ENCODE data around the gene ZFYVE28.

ZFYVE28 gene

GRCh38 chr4:2256156-2256731 lies 162.2 kb downstream of the ZFYVE28 start:
- peak overlapping the region; percentile 76 for H3K4me2 ChIP-seq (ENCODE audit: low read length)
- peak overlapping the region; percentile 53 for H3K9ac ChIP-seq (ENCODE audit: low read depth, low read length)
- H3K4me1 ChIP-seq (ENCODE audit: control insufficient read depth, insufficient read depth, low read length): peaks cover 57% of the 10 kb centered on the region
- H3K4me3 ChIP-seq (ENCODE audit: low read length): peak overlapping the region; percentile 55
- no peaks in the 10 kb centered on the region for H3K9me3 ChIP-seq (replicated peaks; ENCODE audit: low read length)
- H3K36me3 ChIP-seq (ENCODE audit: insufficient read depth, low read length): peaks cover 74% of the 10 kb centered on the region
- H3K27me3 ChIP-seq (ENCODE audit: control insufficient read depth, insufficient read depth, low read length): no peaks in the 10 kb centered on the region

GRCh38 chr4:2255501-2256155 lies 162.8 kb downstream of the ZFYVE28 start:
- H3K9ac ChIP-seq (ENCODE audit: low read depth, low read length): peak overlapping the region; percentile 53
- H3K4me2 ChIP-seq (ENCODE audit: low read length): peak overlapping the region; percentile 76
- H3K9me3 ChIP-seq (replicated peaks; ENCODE audit: low read length): no peaks in the 10 kb centered on the region
- peak overlapping the region; percentile 55 for H3K4me3 ChIP-seq (ENCODE audit: low read length)
- H3K36me3 ChIP-seq (ENCODE audit: insufficient read depth, low read length): peaks cover 78% of the 10 kb centered on the region
- H3K4me1 ChIP-seq (ENCODE audit: control insufficient read depth, insufficient read depth, low read length): peaks cover 56% of the 10 kb centered on the region
- no peaks in the 10 kb centered on the region for H3K27me3 ChIP-seq (ENCODE audit: control insufficient read depth, insufficient read depth, low read length)

DNA sequence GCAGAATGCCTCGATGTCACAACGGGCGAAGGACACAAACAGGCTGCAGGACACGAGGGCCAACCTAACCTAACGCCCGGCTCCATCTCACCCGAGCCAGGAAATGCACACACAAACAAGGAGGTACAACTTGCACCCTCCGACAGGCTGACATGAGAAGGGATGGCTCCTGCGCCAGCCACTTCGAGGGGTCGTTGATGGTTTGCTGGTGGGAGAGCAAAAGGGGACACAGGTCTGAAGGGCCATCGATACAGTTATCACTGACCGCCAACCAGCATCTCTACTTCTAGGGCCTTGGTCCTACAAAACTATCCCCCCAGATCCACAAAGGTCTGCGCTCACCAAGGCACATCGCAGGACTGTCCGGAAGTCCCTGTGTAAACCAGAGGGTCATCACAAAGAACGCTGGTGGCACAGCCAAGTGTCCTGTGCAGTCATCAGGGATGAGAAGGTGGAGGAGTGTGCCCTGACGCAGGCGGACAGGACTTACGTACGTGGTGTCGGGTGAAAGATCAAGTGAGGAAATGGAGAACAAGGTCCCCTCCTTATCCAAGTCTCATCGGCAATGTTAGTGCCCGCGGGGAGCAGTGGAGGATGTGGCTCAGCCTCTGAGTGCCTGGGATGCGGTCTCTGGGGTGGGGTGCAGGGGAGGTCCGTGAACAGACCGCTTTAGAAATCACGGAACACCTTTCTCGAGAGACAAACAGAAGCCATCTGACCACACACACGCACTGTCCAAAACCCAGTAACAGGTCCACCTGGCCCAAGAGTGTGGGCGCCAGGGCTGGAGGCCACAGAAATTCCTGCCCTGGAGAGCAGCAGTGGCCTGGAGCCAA lies 163.6 kb downstream of the ZFYVE28 start:
- Histone ChIP-seq H3K27me3 (ENCODE audit: control insufficient read depth, insufficient read depth, low read length) (no peaks in the 10 kb centered on the region), H3K4me3 (ENCODE audit: low read length) (no peak overlapping the region), H3K9me3 (replicated peaks; ENCODE audit: low read length) (no peaks in the 10 kb centered on the region), H3K4me1 (ENCODE audit: control insufficient read depth, insufficient read depth, low read length) (peaks cover 48% of the 10 kb centered on the region), H3K36me3 (ENCODE audit: insufficient read depth, low read length) (peaks cover 78% of the 10 kb centered on the region), H3K4me2 (ENCODE audit: low read length) (no peak overlapping the region), H3K9ac (ENCODE audit: low read depth, low read length) (no peak overlapping the region)

- H3K4me3 ChIP-seq (ENCODE audit: low read length): no peak overlapping the region
- H3K27me3 ChIP-seq (ENCODE audit: control insufficient read depth, insufficient read depth, low read length): no peaks in the 10 kb centered on the region
- H3K4me1 ChIP-seq (ENCODE audit: control insufficient read depth, insufficient read depth, low read length): peaks cover 34% of the 10 kb centered on the region
- no peak overlapping the region for H3K9ac ChIP-seq (ENCODE audit: low read depth, low read length)
- H3K4me2 ChIP-seq (ENCODE audit: low read length): no peak overlapping the region
- no peaks in the 10 kb centered on the region for H3K9me3 ChIP-seq (replicated peaks; ENCODE audit: low read length)
- peaks cover 84% of the 10 kb centered on the region for H3K36me3 ChIP-seq (ENCODE audit: insufficient read depth, low read length)
Measured at GRCh38 chr4:2253160-2254084, 165.0 kb downstream of the ZFYVE28 start.

GRCh38 chr4:2252530-2253091 lies 165.8 kb downstream of the ZFYVE28 start:
- no peaks in the 10 kb centered on the region for H3K27me3 ChIP-seq (ENCODE audit: control insufficient read depth, insufficient read depth, low read length)
- no peak overlapping the region for H3K4me3 ChIP-seq (ENCODE audit: low read length)
- H3K36me3 ChIP-seq (ENCODE audit: insufficient read depth, low read length): peaks cover 84% of the 10 kb centered on the region
- no peaks in the 10 kb centered on the region for H3K9me3 ChIP-seq (replicated peaks; ENCODE audit: low read length)
- H3K4me2 ChIP-seq (ENCODE audit: low read length): no peak overlapping the region
- no peak overlapping the region for H3K9ac ChIP-seq (ENCODE audit: low read depth, low read length)
- H3K4me1 ChIP-seq (ENCODE audit: control insufficient read depth, insufficient read depth, low read length): peaks cover 25% of the 10 kb centered on the region

- Histone ChIP-seq H3K4me1 (ENCODE audit: control insufficient read depth, insufficient read depth, low read length) (peaks cover 19% of the 10 kb centered on the region), H3K4me3 (ENCODE audit: low read length) (no peak overlapping the region), H3K4me2 (ENCODE audit: low read length) (no peak overlapping the region), H3K9ac (ENCODE audit: low read depth, low read length) (no peak overlapping the region), H3K27me3 (ENCODE audit: control insufficient read depth, insufficient read depth, low read length) (no peaks in the 10 kb centered on the region), H3K36me3 (ENCODE audit: insufficient read depth, low read length) (peaks cover 80% of the 10 kb centered on the region), H3K9me3 (replicated peaks; ENCODE audit: low read length) (no peaks in the 10 kb centered on the region)
Measured at GRCh38 chr4:2251795-2252529, 166.5 kb downstream of the ZFYVE28 start.

- Histone ChIP-seq H3K9me3 (replicated peaks; ENCODE audit: low read length) (no peaks in the 10 kb centered on the region), H3K36me3 (ENCODE audit: insufficient read depth, low read length) (peaks cover 74% of the 10 kb centered on the region), H3K4me2 (ENCODE audit: low read length) (no peak overlapping the region), H3K4me3 (ENCODE audit: low read length) (no peak overlapping the region), H3K4me1 (ENCODE audit: control insufficient read depth, insufficient read depth, low read length) (peaks cover 12% of the 10 kb centered on the region), H3K9ac (ENCODE audit: low read depth, low read length) (no peak overlapping the region), H3K27me3 (ENCODE audit: control insufficient read depth, insufficient read depth, low read length) (no peaks in the 10 kb centered on the region)
Measured at GRCh38 chr4:2251073-2251794, 167.2 kb downstream of the ZFYVE28 start.

DNA sequence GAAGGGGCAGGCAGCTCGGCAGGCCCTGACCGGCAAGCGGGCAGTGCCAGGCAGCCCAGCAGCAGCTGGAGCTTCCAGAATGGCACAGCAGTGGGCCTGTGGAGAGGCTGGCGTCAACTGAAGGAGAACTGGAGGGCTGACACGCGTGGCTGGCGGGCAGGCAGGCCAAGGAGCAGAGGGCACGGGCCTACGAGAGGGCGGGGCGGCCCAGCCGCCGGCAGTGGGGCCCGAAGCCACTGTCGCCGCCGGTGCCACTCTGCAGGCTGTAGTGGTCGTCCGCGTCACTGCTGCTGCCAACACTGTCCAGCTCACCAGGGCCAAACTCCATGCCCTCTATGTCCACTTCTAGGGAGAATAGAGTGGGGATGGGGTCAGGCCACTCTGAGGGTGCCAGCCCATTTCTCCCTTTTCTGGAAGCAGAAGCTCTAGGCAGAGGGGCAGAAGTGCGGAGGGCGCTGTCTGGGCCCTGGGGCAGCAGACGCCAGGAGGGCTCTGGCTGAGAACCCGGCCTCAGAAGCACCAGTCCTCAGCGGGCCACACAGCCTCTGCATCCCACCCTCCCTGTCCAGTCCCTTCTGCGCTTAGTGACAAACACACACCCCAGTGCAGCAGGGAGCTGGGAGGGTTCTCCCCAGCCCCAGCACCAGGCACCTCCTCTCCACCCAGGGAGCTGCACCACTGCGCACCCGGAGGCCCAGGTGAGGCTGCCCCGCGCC lies 167.9 kb downstream of the ZFYVE28 start:
- Histone ChIP-seq H3K9ac (ENCODE audit: low read depth, low read length) (no peak overlapping the region), H3K4me2 (ENCODE audit: low read length) (no peak overlapping the region), H3K36me3 (ENCODE audit: insufficient read depth, low read length) (peaks cover 71% of the 10 kb centered on the region), H3K9me3 (replicated peaks; ENCODE audit: low read length) (no peaks in the 10 kb centered on the region), H3K4me1 (ENCODE audit: control insufficient read depth, insufficient read depth, low read length) (peaks cover 4% of the 10 kb centered on the region), H3K4me3 (ENCODE audit: low read length) (no peak overlapping the region), H3K27me3 (ENCODE audit: control insufficient read depth, insufficient read depth, low read length) (no peaks in the 10 kb centered on the region)

DNA sequence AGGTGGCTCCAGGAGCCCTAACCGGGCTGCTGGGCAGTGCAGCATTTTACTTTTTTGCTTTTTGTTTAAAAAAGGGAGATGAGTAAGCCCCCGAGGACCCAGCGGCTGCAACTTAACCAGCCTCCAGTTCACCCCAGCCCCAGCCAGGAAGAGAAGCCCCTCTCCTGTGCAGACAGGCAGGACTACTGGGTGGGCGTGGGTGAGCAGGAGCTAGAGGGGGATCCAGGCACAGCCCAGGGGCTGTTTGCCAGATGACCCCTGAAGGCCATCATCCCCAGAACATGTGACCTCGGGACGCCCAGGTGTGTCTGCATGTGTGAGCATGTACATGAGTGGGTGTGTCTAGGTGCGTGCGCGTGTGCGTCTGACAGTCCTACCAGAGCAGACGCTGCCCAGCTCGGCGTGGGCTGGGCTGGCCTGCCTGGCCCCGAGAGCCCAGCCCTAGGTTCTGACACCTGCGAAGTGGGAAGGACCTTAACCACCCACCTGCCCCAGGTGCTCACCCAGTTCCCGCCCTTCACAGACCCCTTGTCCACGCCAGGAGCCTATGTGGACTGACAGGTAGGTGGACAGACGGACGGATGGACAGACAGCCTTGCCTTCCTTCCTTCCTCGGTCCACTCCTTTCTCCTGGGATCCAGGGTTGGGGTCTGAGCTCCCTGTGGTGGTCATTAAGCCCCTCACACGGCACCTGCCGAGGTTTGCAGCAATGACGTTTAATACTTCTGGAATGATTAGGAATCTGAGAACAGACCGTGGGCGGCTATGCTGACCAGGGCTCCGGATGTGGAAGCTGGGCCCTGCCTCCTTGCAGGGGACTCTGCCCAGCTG lies 168.7 kb downstream of the ZFYVE28 start:
- Histone ChIP-seq H3K4me1 (ENCODE audit: control insufficient read depth, insufficient read depth, low read length) (peaks cover 6% of the 10 kb centered on the region), H3K4me3 (ENCODE audit: low read length) (no peak overlapping the region), H3K9ac (ENCODE audit: low read depth, low read length) (no peak overlapping the region), H3K36me3 (ENCODE audit: insufficient read depth, low read length) (peaks cover 67% of the 10 kb centered on the region), H3K9me3 (replicated peaks; ENCODE audit: low read length) (no peaks in the 10 kb centered on the region), H3K27me3 (ENCODE audit: control insufficient read depth, insufficient read depth, low read length) (no peaks in the 10 kb centered on the region), H3K4me2 (ENCODE audit: low read length) (no peak overlapping the region)

All from skeletal muscle satellite cell (primary cell).